GM23248 (cell line): ENCODE measurements around the gene IFT74. TPM values are rescaled to one million over a fixed set of nuclear protein-coding genes. Genes with fewer than 3 reads are reported as not detected.
"Not testable (repeated sequence)": the region's sequence is repeated elsewhere in the genome, so short reads cannot be mapped to it uniquely, and the experiment has no call there.

Experiments used
- DNase-seq: peaks from one replicate; pipeline ENCODE4 v3.0.0-alpha.2; 2015
- H2AFZ ChIP-seq: fragments of 200-600 bp; sonication (generic); 2 replicates; pipeline ENCODE4 v1.6.1; 2016; ENCODE audit warnings: antibody characterized with exemption
- H3F3A ChIP-seq: fragments of 200-600 bp; sonication (generic); 2 replicates; pipeline ENCODE4 v1.6.1; 2016; ENCODE audit warnings: mild to moderate bottlenecking, antibody characterized with exemption, mixed run types; ENCODE audit not compliant: insufficient read depth
- H3K27ac ChIP-seq: fragments of 200-600 bp; sonication (generic); 2 replicates; pipeline ENCODE4 v1.5.1; 2016; ENCODE audit warnings: mild to moderate bottlenecking
- H3K27me3 ChIP-seq: fragments of 200-600 bp; sonication (generic); replicated peaks from 2 replicates; pipeline ENCODE4 v1.6.1; 2016; ENCODE audit warnings: mild to moderate bottlenecking; ENCODE audit not compliant: insufficient read depth
- H3K36me3 ChIP-seq: fragments of 200-600 bp; sonication (generic); 2 replicates; pipeline ENCODE4 v1.6.1; 2016; ENCODE audit warnings: low read depth, mild to moderate bottlenecking
- H3K4me1 ChIP-seq: fragments of 200-600 bp; sonication (generic); 2 replicates; pipeline ENCODE4 v1.6.1; 2016; ENCODE audit warnings: mild to moderate bottlenecking; ENCODE audit not compliant: insufficient read depth
- H3K4me2 ChIP-seq: fragments of 200-600 bp; sonication (generic); one replicate; pipeline ENCODE4 v1.6.1; 2016; ENCODE audit warnings: mild to moderate bottlenecking; ENCODE audit not compliant: unreplicated experiment
- H3K4me3 ChIP-seq: fragments of 200-600 bp; sonication (generic); 2 replicates; pipeline ENCODE4 v1.5.1; 2016; ENCODE audit warnings: mild to moderate bottlenecking
- H3K79me2 ChIP-seq: fragments of 200-600 bp; sonication (generic); 2 replicates; pipeline ENCODE4 v1.6.1; 2016; ENCODE audit warnings: mild to moderate bottlenecking; ENCODE audit not compliant: insufficient read depth
- H3K9ac ChIP-seq: fragments of 200-600 bp; sonication (generic); 2 replicates; pipeline ENCODE4 v1.6.1; 2016; ENCODE audit warnings: mild to moderate bottlenecking
- H3K9me2 ChIP-seq: fragments of 200-600 bp; sonication (generic); 2 replicates; pipeline ENCODE4 v1.6.1; 2016; ENCODE audit warnings: mixed run types, mild to moderate bottlenecking, moderate library complexity; ENCODE audit not compliant: insufficient read depth
- H3K9me3 ChIP-seq: fragments of 200-600 bp; sonication (generic); one replicate; pipeline ENCODE4 v1.6.1; 2017; ENCODE audit warnings: low read depth
- H4K20me1 ChIP-seq: fragments of 200-600 bp; sonication (generic); 2 replicates; pipeline ENCODE4 v1.6.0; 2016; ENCODE audit not compliant: insufficient read depth
- EZH2 ChIP-seq: fragments of 200-600 bp; sonication (generic); IDR thresholded peaks from 2 replicates; pipeline ENCODE4 v1.6.1; 2018; ENCODE audit warnings: antibody characterized with exemption, mild to moderate bottlenecking; ENCODE audit not compliant: insufficient read depth, poor library complexity, severe bottlenecking
- EZH2phosphoT487 ChIP-seq: fragments of 200-600 bp; sonication (generic); IDR thresholded peaks from 2 replicates; pipeline ENCODE4 v1.6.1; 2018; ENCODE audit warnings: antibody characterized with exemption, moderate library complexity, mild to moderate bottlenecking, low read depth; ENCODE audit not compliant: insufficient read depth
- WGBS, 2 experiments: methylation state at CpG; one replicate each; pipeline ENCODE4 v1.1.6; 2015 to 2017; ENCODE audit warnings: low lambda C conversion rate in 2 of 2, low coverage in 1 of 2; ENCODE audit errors: missing lambda C conversion rate in 2 of 2; 5-methylcytosine and 5-hydroxymethylcytosine counted together
- in situ Hi-C: fragments of 300-500 bp; cut with MboI; formaldehyde crosslinking; loops from 2 replicates; pipeline ENCODE4 v1.15.0; 2020
- polyA plus RNA-seq: library from polyadenylated mRNA; unstranded; fragments of >200 nt; fragmentation: Nextera tagmentation; extraction: Ambion mirVana; gene quantifications from 2 replicates; pipeline ENCODE4 v1.2.1, GENCODE V29; 2016
- total RNA-seq: library from RNA; depleted of rRNA; stranded (reverse); fragments of >200 nt; shearing (Covaris generic); gene quantifications from 2 replicates; pipeline ENCODE4 v1.2.3, GENCODE V29; 2014

Gene IFT74
- total and polyA plus RNA-seq, 2 experiments from 2014 or later, result 10.1 to 20.9 TPM

GRCh38 chr9:27088981-27089380 lies 132.8 kb downstream of the IFT74 start:
- no peaks in the 10 kb centered on the region for H3K9me2 ChIP-seq
- no peaks in the 10 kb centered on the region for H3K36me3 ChIP-seq
- peak overlapping the region; percentile 60 for H3K4me2 ChIP-seq
- H3K9me3 ChIP-seq, result no peaks in the 10 kb centered on the region
- TF ChIP-seq EZH2phosphoT487 (no peak), EZH2 (no peak)
- no peak overlapping the region for H2AFZ ChIP-seq
- peak overlapping the region; percentile 25 for H3K4me3 ChIP-seq
- peaks cover 55% of the 10 kb centered on the region for H3K4me1 ChIP-seq
- H3K27ac ChIP-seq, result peak overlapping the region; percentile 82
- H3K27me3 ChIP-seq, result no peaks in the 10 kb centered on the region
- no peaks in the 10 kb centered on the region for H3K79me2 ChIP-seq
- WGBS, 2 experiments, result 17 to 20% methylated on average over 4 of the region's 4 CpGs
- peaks cover 43% of the 10 kb centered on the region for H3F3A ChIP-seq
- in situ Hi-C loops, result no loop called here
- H4K20me1 ChIP-seq, result no peaks in the 10 kb centered on the region
- 0 out of 2 replicates have a peak overlapping the region, but pooled peaks have one; percentile 9 for H3K9ac ChIP-seq
- peak; percentile 77 for DNase-seq

GRCh38 chr9:27089706-27090105 lies 133.5 kb downstream of the IFT74 start:
- H4K20me1 ChIP-seq, result no peaks in the 10 kb centered on the region
- no peaks in the 10 kb centered on the region for H3K79me2 ChIP-seq
- no peaks in the 10 kb centered on the region for H3K9me2 ChIP-seq
- H2AFZ ChIP-seq, result no peak overlapping the region
- H3K9me3 ChIP-seq, result no peaks in the 10 kb centered on the region
- TF ChIP-seq EZH2phosphoT487, result no peak
- no peak for TF ChIP-seq EZH2
- WGBS, 2 experiments, result 90 to 98% methylated on average over 4 of the region's 4 CpGs
- no peak overlapping the region for H3K4me3 ChIP-seq
- H3K27ac ChIP-seq, result peak overlapping the region; percentile 82
- H3K36me3 ChIP-seq, result no peaks in the 10 kb centered on the region
- no peak for DNase-seq
- peaks cover 49% of the 10 kb centered on the region for H3F3A ChIP-seq
- in situ Hi-C loops, result no loop called here
- no peak overlapping the region for H3K9ac ChIP-seq
- no peaks in the 10 kb centered on the region for H3K27me3 ChIP-seq
- peak overlapping the region; percentile 60 for H3K4me2 ChIP-seq
- H3K4me1 ChIP-seq, result peaks cover 60% of the 10 kb centered on the region

GRCh38 chr9:27090231-27090630 lies 134.0 kb downstream of the IFT74 start:
- no peak overlapping the region for H2AFZ ChIP-seq
- H3K9me2 ChIP-seq, result no peaks in the 10 kb centered on the region
- TF ChIP-seq EZH2, result no peak
- peaks cover 65% of the 10 kb centered on the region for H3K4me1 ChIP-seq
- no peaks in the 10 kb centered on the region for H3K27me3 ChIP-seq
- DNase-seq, result peak; percentile 18
- no peaks in the 10 kb centered on the region for H4K20me1 ChIP-seq
- H3K4me2 ChIP-seq, result no peak overlapping the region
- H3K9me3 ChIP-seq, result no peaks in the 10 kb centered on the region
- H3K27ac ChIP-seq, result no peak overlapping the region
- no peak overlapping the region for H3K9ac ChIP-seq
- in situ Hi-C loops, result no loop called here
- H3K79me2 ChIP-seq, result no peaks in the 10 kb centered on the region
- no peak overlapping the region for H3K4me3 ChIP-seq
- no peaks in the 10 kb centered on the region for H3K36me3 ChIP-seq
- H3F3A ChIP-seq, result peaks cover 54% of the 10 kb centered on the region

- Histone ChIP-seq H3K79me2 (no peaks in the 10 kb centered on the region), H3K4me2 (no peak overlapping the region), H3K27ac (no peak overlapping the region), H3K27me3 (no peaks in the 10 kb centered on the region), H4K20me1 (no peaks in the 10 kb centered on the region), H3K9ac (no peak overlapping the region), H3K4me1 (peaks cover 70% of the 10 kb centered on the region), H3K36me3 (no peaks in the 10 kb centered on the region), H3K4me3 (no peak overlapping the region), H3K9me2 (no peaks in the 10 kb centered on the region), H2AFZ (no peak overlapping the region), H3F3A (peaks cover 58% of the 10 kb centered on the region), H3K9me3 (no peaks in the 10 kb centered on the region)
- 97 to 100% methylated on average over 1 of the region's 1 CpG for WGBS, 2 experiments
- DNase-seq, result no peak
- TF ChIP-seq EZH2 (no peak), EZH2phosphoT487 (no peak)
- in situ Hi-C loops, result no loop called here
Measured at GRCh38 chr9:27090711-27091110, 134.5 kb downstream of the IFT74 start.

GRCh38 chr9:27092496-27092895 lies 136.3 kb downstream of the IFT74 start:
- H3K9me2 ChIP-seq, in situ Hi-C loops, H3K79me2 ChIP-seq, H3K4me2 ChIP-seq, H4K20me1 ChIP-seq, H3K27ac ChIP-seq, H3K9ac ChIP-seq, H3K36me3 ChIP-seq, H3K4me3 ChIP-seq, H3K9me3 ChIP-seq, H3K27me3 ChIP-seq, DNase-seq, H2AFZ ChIP-seq: not testable (repeated sequence)
- Histone ChIP-seq H3K4me1 (peaks cover 57% of the 10 kb centered on the region), H3F3A (peaks cover 46% of the 10 kb centered on the region)
- WGBS, 2 experiments, result 93 to 94% methylated on average over 19 to 27 of the region's 27 CpGs

GRCh38 chr9:27093384-27094067 lies 137.3 kb downstream of the IFT74 start:
- H3K36me3 ChIP-seq, H2AFZ ChIP-seq, DNase-seq, H3K79me2 ChIP-seq, H3K9me2 ChIP-seq, H3K9me3 ChIP-seq, H3K4me2 ChIP-seq, H3K9ac ChIP-seq, H3K4me3 ChIP-seq, H3K27me3 ChIP-seq, in situ Hi-C loops, H4K20me1 ChIP-seq: not testable (repeated sequence)
- WGBS, 2 experiments, result 96 to 98% methylated on average over 17 of the region's 17 CpGs
- H3K4me1 ChIP-seq, result peaks cover 47% of the 10 kb centered on the region
- peaks cover 36% of the 10 kb centered on the region for H3F3A ChIP-seq
- peak overlapping the region; percentile 76 for H3K27ac ChIP-seq
